ENCODE data around the gene DAPP1.
"Not testable (repeated sequence)": the region's sequence is repeated elsewhere in the genome, so short reads cannot be mapped to it uniquely, and the experiment has no call there.

Gene DAPP1

GRCh38 chr4:99825272-99825671, 8.6 kb downstream of the DAPP1 start:
- DNase-seq = no peak

DNA sequence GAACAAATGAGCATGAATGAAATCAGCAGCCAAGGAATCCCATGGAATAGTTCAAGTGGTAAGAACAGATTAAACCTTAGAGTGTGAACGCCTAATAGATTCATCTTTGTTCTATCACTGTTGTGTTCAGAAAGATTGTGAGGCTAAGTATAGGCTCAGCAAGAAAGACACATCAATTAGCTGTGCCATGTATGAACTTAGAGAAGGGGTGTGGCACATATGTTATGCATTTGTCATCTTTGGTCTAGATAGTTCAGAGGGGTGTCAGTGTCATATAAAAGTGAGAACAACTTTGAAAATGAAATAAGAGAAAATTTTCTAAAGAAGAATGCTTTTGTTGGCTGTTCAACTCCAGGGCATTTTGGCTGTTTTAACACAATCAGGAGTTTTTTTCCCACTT, 9.4 kb downstream of the DAPP1 start:
- no peak for DNase-seq

- DNase-seq = no peak
These were observed 10.8 kb downstream of the DAPP1 start for GRCh38 chr4:99827454-99827853.

- DNase-seq = no peak
These were observed 11.2 kb downstream of the DAPP1 start for GRCh38 chr4:99827857-99828256.

DNA sequence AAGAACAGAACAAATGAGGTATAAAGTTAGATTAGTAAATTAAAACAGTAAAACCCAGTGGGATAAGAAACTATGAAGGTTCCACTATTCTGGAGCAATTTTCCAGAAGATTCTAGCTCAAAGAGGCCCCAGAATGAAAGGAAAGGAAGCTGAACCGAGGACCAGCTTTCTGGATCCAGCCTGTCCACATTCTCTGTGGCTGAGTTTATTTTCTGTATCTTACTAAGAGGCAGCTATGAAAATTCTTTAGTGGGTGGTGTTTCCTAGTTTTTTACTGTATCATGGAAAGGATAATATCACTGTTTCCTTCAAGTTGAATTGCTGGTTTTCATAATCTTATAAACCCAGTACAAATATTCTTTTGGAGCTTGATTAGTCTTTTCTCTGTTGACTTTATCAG, 11.8 kb downstream of the DAPP1 start:
- DNase-seq = no peak

DNA sequence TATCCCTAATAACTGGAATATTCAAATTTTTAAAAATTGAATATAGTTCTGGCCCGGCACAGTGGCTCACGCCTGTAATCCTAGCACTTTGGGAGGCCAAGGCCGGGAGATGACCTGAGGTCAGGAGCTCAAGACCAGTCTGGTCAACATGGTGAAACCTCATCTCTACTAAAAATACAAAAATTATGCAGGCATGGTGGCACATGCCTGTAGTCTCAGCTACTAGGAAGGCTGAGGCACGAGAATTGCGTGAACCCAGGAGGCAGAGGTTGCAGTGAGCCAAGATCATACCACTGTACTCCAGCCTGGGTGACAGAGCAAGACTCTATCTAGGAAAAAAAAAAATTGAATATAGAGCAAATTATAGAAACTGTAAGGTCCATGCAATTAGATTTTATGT, 13.4 kb downstream of the DAPP1 start:
- not testable (repeated sequence) for DNase-seq

DNA sequence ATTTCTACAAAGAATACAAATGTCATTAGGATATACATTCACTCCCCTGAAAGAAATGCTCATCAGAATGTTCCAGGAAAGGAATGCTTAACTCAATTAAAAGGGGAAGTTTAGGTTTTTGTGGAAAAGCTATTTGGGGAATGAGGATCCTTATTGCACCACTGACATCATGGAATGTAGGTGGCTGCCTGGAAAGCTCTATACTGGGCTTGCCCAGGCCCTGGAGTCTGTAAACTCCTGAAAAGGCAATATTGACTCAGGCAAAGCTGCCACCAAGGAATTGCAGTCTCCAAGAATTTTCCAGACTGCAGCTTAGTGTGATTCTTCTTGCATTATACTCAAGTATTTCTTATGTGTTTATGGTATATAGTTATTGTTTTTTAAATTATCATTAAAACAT, 15.7 kb downstream of the DAPP1 start:
- no peak for DNase-seq

GRCh38 chr4:99832758-99833157, 16.1 kb downstream of the DAPP1 start:
- no peak for DNase-seq

- DNase-seq = no peak
These were observed 17.1 kb downstream of the DAPP1 start for GRCh38 chr4:99833756-99834155.

- DNase-seq = no peak
These were observed 17.9 kb downstream of the DAPP1 start for GRCh38 chr4:99834569-99834968.

DNA sequence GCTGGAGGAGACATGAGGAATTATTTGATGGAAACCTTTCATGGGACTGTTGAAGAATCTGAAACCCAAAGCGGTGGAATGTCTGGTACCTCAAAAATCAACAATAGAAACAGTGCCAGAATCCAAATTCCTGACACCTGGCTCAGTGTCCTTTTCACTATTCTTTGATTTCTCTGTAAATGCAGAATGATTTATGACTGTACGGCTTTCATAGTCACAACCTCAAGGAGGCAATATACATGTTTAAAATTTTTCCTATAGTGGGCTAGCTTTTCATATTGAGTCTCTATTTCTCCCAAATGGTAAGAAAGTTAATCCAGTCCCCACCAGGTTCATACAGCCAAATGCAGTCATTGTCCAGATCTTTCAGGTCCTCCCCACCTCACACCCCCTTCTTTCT, 19.3 kb downstream of the DAPP1 start:
- DNase-seq = no peak

DNA sequence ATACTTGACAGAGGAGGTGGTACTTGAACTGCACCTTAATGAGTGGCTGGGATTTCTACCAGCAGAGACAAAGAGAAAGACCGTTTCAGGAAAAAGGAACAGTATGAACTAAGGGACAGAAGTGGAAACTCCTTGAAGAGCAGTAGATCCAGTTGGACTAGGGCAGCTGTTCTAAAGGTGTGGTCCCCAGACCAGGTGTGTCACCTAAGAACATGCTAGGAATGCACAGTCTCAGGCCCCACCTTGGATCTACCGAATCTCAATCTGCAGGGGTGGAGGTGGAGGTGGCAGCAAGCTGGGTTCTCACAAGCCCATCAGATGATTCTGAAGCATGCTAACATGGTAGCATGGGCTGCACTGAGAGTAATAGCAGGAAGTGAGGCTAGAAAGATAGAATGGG, 22.3 kb downstream of the DAPP1 start:
- no peak for DNase-seq

DNA sequence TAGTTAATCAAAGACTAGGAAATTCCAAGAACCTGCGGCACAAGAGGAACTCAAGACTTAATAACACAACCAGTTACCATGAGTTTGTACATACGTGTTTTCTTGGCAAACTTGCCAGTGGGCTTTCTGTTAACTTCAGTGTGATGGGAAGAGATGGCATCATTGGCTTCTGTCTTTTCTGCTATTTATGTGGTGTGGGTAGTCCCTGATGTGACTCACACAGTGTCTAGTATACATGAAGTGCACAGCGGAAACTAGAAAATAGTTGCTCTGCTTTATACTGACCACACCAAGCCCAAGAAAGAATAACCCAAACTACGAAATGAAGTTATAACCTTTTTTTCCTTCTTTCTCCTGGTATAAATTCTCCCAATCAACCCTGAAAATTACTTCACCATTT, 24.5 kb downstream of the DAPP1 start:
- DNase-seq = no peak

GRCh38 chr4:99843413-99843812, 26.8 kb downstream of the DAPP1 start:
- DNase-seq = no peak

DNA sequence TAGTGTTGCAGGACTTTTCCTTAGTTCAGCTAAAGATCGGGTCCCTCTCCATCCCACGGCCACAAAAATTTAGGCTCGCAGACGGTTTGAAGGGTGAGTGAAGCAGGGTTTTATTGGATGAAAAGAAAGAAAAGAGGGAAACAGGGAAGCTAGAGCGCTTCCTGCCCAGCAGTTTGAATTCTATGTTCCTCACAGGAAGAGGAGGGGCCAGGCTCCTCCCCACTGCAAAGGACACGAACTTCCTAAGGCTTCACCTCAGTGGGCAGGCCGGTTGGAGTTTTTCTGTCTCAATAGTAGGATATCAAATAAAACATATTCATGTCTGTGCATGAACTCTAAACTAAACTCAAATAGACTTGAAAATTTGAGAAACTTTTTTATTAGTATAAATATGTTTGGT, 27.4 kb downstream of the DAPP1 start:
- no peak for DNase-seq

DNA sequence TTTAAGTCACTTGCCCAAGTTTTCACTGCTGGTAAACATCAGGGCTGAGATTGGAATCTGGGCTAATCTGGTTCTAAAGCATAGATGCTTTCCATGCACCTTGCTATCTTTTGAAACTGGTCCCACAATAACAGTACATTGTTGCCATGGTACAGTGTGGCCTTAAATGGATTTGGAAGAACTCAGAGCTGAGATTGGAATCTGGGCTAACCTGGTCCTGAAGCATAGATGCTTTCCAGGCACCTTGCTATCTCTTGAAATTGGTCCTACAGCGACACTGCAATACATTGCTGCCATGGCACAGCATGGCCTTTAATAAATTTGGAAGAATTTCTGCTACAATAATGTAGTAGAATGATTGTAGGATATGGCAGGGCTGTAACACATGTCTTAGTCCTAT, 28.6 kb downstream of the DAPP1 start:
- no peak for DNase-seq

DNA sequence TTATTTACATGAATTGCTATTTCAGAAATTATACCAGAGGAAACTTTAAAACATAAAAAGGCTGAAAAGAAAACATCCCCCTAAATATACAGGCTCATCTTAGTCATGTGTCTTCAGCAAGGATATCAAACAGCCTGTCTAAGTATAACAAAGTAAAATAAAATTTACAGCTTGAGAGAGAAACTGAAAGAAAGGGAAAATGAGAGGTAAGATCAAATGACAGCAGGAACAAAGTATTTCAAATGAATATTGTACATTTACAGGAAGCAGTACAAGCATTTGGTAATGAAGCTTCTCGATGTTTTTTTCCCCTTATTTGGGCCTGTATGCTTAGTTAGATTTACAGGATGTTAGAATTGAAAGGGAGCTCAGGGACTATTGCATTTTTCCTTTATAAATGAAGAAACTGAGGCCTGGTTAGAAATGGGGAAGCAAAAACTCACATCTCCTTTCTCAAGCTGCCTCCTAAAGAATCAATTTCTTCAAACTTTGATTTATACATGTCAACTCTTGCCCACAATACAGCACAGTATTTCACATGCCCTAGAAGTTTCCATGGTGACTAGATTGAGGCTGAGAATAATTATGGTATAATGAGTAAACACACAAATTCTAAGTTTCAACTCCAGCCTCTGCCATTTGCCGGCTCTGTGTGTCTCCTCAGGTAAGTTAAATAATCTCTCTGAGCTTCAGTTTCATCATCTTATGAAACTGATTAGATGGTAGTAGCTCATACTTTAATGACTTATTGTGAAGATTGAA, 29.3 kb downstream of the DAPP1 start:
- DNase-seq = peak in 1 of 5 donors; percentile 47

- no peak for DNase-seq
These were observed 30.3 kb downstream of the DAPP1 start for GRCh38 chr4:99846891-99847290.

DNA sequence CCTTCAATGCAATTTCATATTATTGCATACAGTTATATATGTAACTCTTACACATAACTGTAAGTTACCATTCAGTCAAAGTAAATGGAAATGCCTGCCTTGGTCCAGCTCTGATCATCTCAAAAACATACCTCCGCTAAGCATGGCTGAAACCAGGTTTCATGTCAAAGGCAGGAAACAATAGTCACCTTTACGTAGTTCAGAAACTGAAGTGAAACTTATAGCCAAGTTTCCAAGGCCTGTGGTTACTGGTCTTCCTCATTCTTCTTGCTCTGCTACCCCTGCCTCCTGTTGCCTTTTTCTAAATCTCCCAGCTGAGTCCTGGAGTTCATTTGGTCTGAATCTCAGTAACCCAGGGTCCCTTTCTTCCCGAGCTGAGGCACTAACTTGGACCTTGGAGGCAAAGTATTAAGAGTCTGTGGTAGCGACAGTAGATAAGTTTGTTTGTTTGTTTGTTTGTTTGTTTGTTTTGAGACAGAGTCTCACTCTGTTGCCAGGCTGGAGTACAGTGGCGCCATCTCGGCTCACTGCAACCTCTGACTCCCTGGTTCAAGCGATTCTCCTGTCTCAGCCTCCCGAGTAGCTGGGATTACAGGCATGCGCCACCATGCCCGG, 30.8 kb downstream of the DAPP1 start:
- peak in 1 of 5 donors; percentile 75 for DNase-seq

GRCh38 chr4:99848591-99849001, 32.0 kb downstream of the DAPP1 start:
- peak in 1 of 5 donors; percentile 78 for DNase-seq

DNA sequence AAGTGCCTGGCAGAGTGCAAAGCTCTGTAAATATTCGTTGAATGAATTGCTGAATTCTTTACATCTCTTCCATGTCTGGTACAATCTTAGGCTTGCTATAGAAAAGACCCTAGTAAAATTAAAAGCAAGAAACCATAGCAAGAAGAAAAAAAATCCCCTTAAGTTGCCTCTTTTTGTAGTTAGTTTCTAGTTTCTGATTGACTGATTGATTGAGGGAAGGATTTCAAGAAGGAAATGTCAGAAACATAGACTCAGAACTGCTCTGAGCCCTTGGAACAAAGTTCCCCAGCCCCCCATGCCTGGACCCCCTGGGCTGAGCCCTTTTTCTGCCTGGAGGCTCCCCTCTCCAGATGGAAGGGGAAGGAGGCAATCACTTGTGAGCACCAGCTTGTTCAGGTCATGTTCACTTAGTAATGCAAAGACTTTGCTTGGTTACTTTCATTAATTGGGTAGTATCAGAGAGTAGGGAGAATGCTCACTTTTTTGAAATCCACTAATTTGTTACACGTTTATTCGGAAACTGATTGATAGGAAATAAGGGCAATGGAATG, 35.6 kb downstream of the DAPP1 start:
- peak in 1 of 5 donors; percentile 33 for DNase-seq

GRCh38 chr4:99853190-99853589, 36.6 kb downstream of the DAPP1 start:
- no peak for DNase-seq

DNA sequence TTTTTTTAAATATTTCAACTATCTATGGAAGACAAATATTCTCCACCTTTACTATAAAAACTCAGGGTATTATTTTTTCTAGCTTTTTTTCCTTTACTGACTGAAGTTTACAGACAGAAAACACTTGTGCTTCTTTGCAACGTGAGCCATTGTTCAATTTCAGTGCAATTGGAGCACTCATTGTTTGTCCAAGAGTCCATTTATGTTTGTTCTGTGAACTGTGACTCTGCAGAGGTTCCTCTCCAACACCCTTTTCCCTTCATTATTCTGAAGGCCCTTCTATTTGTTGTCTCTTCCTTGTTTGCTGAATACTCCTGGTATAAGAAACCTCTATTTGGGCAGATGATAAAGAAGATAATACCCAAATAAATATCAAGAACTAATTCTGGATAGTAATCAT, 37.4 kb downstream of the DAPP1 start:
- no peak for DNase-seq

- peak in 1 of 5 donors; percentile 64 for DNase-seq
These were observed 39.1 kb downstream of the DAPP1 start for GRCh38 chr4:99855678-99856077.

All from T-helper 1 cell (primary cell).